Measurements from ENCODE around the gene NBPF3. TPM values are rescaled to one million over a fixed set of nuclear protein-coding genes. Genes with fewer than 3 reads are reported as not detected.

Gene NBPF3
- total RNA-seq, 1 donor: 24.6 TPM

GRCh38 chr1:21489146-21489545 lies 49.2 kb downstream of the NBPF3 start:
- no peaks in the 10 kb centered on the region for H3K36me3 ChIP-seq (ENCODE audit: insufficient read depth, low read length)
- no peak overlapping the region for H3K4me3 ChIP-seq (ENCODE audit: insufficient read depth, low read length)
- no peaks in the 10 kb centered on the region for H3K4me1 ChIP-seq (ENCODE audit: insufficient read depth, low read length)
- no peak overlapping the region for H3K4me2 ChIP-seq (ENCODE audit: insufficient read depth, low read length)
- no peak for DNase-seq (ENCODE audit: insufficient read length, low spot score, missing footprints)
- H4K20me1 ChIP-seq (ENCODE audit: insufficient read depth, low read length): no peaks in the 10 kb centered on the region
- no peak for TF ChIP-seq CTCF (IDR thresholded peaks at IDR 0.05; ENCODE audit: extremely low read depth, low read depth, low read length)
- H3K27ac ChIP-seq (ENCODE audit: low read depth, low read length): no peak overlapping the region
- H3K79me2 ChIP-seq (ENCODE audit: insufficient read depth, low read length): no peaks in the 10 kb centered on the region
- H3K9me3 ChIP-seq (ENCODE audit: low read depth, low read length): no peaks in the 10 kb centered on the region
- no peak overlapping the region for H2AFZ ChIP-seq (ENCODE audit: low read length)
- peaks cover 25% of the 10 kb centered on the region for H3K27me3 ChIP-seq (ENCODE audit: insufficient read depth, low read length)

- DNase-seq (ENCODE audit: insufficient read length, low spot score, missing footprints): peak; percentile 97
- no peak overlapping the region for H3K27ac ChIP-seq (ENCODE audit: low read depth, low read length)
- no peaks in the 10 kb centered on the region for H3K79me2 ChIP-seq (ENCODE audit: insufficient read depth, low read length)
- H3K36me3 ChIP-seq (ENCODE audit: insufficient read depth, low read length): no peaks in the 10 kb centered on the region
- peaks cover 25% of the 10 kb centered on the region for H3K27me3 ChIP-seq (ENCODE audit: insufficient read depth, low read length)
- no peak overlapping the region for H3K4me3 ChIP-seq (ENCODE audit: insufficient read depth, low read length)
- H3K9me3 ChIP-seq (ENCODE audit: low read depth, low read length): no peaks in the 10 kb centered on the region
- H2AFZ ChIP-seq (ENCODE audit: low read length): no peak overlapping the region
- no peaks in the 10 kb centered on the region for H3K4me1 ChIP-seq (ENCODE audit: insufficient read depth, low read length)
- peak; percentile 74 for TF ChIP-seq CTCF (IDR thresholded peaks at IDR 0.05; ENCODE audit: extremely low read depth, low read depth, low read length)
- H4K20me1 ChIP-seq (ENCODE audit: insufficient read depth, low read length): no peaks in the 10 kb centered on the region
- H3K4me2 ChIP-seq (ENCODE audit: insufficient read depth, low read length): no peak overlapping the region
Measured at GRCh38 chr1:21490774-21491487, 51.0 kb downstream of the NBPF3 start.

GRCh38 chr1:21491488-21492355 lies 51.8 kb downstream of the NBPF3 start:
- Histone ChIP-seq H3K4me3 (ENCODE audit: insufficient read depth, low read length) (no peak overlapping the region), H3K36me3 (ENCODE audit: insufficient read depth, low read length) (no peaks in the 10 kb centered on the region), H3K4me1 (ENCODE audit: insufficient read depth, low read length) (no peaks in the 10 kb centered on the region), H2AFZ (ENCODE audit: low read length) (no peak overlapping the region), H4K20me1 (ENCODE audit: insufficient read depth, low read length) (no peaks in the 10 kb centered on the region), H3K27me3 (ENCODE audit: insufficient read depth, low read length) (peaks cover 25% of the 10 kb centered on the region), H3K4me2 (ENCODE audit: insufficient read depth, low read length) (no peak overlapping the region), H3K9me3 (ENCODE audit: low read depth, low read length) (no peaks in the 10 kb centered on the region), H3K79me2 (ENCODE audit: insufficient read depth, low read length) (no peaks in the 10 kb centered on the region), H3K27ac (ENCODE audit: low read depth, low read length) (no peak overlapping the region)
- no peak for TF ChIP-seq CTCF (IDR thresholded peaks at IDR 0.05; ENCODE audit: extremely low read depth, low read depth, low read length)
- DNase-seq (ENCODE audit: insufficient read length, low spot score, missing footprints): no peak

- H3K9me3 ChIP-seq (ENCODE audit: low read depth, low read length): no peaks in the 10 kb centered on the region
- no peak for TF ChIP-seq CTCF (IDR thresholded peaks at IDR 0.05; ENCODE audit: extremely low read depth, low read depth, low read length)
- no peak overlapping the region for H3K27ac ChIP-seq (ENCODE audit: low read depth, low read length)
- no peaks in the 10 kb centered on the region for H3K36me3 ChIP-seq (ENCODE audit: insufficient read depth, low read length)
- no peaks in the 10 kb centered on the region for H3K4me1 ChIP-seq (ENCODE audit: insufficient read depth, low read length)
- no peak overlapping the region for H2AFZ ChIP-seq (ENCODE audit: low read length)
- H4K20me1 ChIP-seq (ENCODE audit: insufficient read depth, low read length): no peaks in the 10 kb centered on the region
- no peaks in the 10 kb centered on the region for H3K79me2 ChIP-seq (ENCODE audit: insufficient read depth, low read length)
- H3K4me3 ChIP-seq (ENCODE audit: insufficient read depth, low read length): no peak overlapping the region
- no peak overlapping the region for H3K4me2 ChIP-seq (ENCODE audit: insufficient read depth, low read length)
- H3K27me3 ChIP-seq (ENCODE audit: insufficient read depth, low read length): peaks cover 29% of the 10 kb centered on the region
- no peak for DNase-seq (ENCODE audit: insufficient read length, low spot score, missing footprints)
Measured at GRCh38 chr1:21492356-21492625, 52.4 kb downstream of the NBPF3 start.

Measured in osteoblast (primary cell).